GM19351 (cell line): ENCODE results near the gene DAGLB.
"Not testable (repeated sequence)": the region's sequence is repeated elsewhere in the genome, so short reads cannot be mapped to it uniquely, and the experiment has no call there.

Experiments used
- ATAC-seq: cut with Tn5 transposase; IDR thresholded peaks from one replicate; pipeline ENCODE4 v1.9.1; 2021; ENCODE audit warnings: mild to moderate bottlenecking, moderate library complexity; ENCODE audit not compliant: unreplicated experiment

Gene DAGLB

GRCh38 chr7:6461946-6462550, 14.3 kb upstream of the DAGLB start:
- no peak for ATAC-seq

- no peak for ATAC-seq
These were observed 13.3 kb upstream of the DAGLB start for GRCh38 chr7:6460990-6461584.

GRCh38 chr7:6460303-6460702, 12.5 kb upstream of the DAGLB start:
- ATAC-seq = no peak

- not testable (repeated sequence) for ATAC-seq
These were observed 10.9 kb upstream of the DAGLB start for GRCh38 chr7:6458676-6459075.

GRCh38 chr7:6453734-6454133, 6.0 kb upstream of the DAGLB start:
- no peak for ATAC-seq

- ATAC-seq = no peak
These were observed 3.5 kb upstream of the DAGLB start for GRCh38 chr7:6451224-6451705.

GRCh38 chr7:6450591-6450990, 2.8 kb upstream of the DAGLB start:
- ATAC-seq = not testable (repeated sequence)

- not testable (repeated sequence) for ATAC-seq
These were observed 2.1 kb upstream of the DAGLB start for GRCh38 chr7:6449884-6450283.

- no peak for ATAC-seq
These were observed 1.3 kb upstream of the DAGLB start for GRCh38 chr7:6448943-6449543.

- peak; percentile 27 for ATAC-seq
These were observed 745 bp downstream of the DAGLB start for GRCh38 chr7:6446838-6447580.

GRCh38 chr7:6444516-6445269, 3.1 kb downstream of the DAGLB start:
- ATAC-seq = no peak

GRCh38 chr7:6443372-6443941, 4.3 kb downstream of the DAGLB start:
- no peak for ATAC-seq

- no peak for ATAC-seq
These were observed 5.6 kb downstream of the DAGLB start for GRCh38 chr7:6442114-6442513.

- no peak for ATAC-seq
These were observed 7.4 kb downstream of the DAGLB start for GRCh38 chr7:6440381-6440780.

- no peak for ATAC-seq
These were observed 9.3 kb downstream of the DAGLB start for GRCh38 chr7:6438427-6438826.

- ATAC-seq = no peak
These were observed 10.5 kb downstream of the DAGLB start for GRCh38 chr7:6437251-6437650.

- ATAC-seq = no peak
These were observed 11.4 kb downstream of the DAGLB start for GRCh38 chr7:6436385-6436685.

GRCh38 chr7:6435486-6436384, 12.0 kb downstream of the DAGLB start:
- ATAC-seq = peak; percentile 83

- ATAC-seq = no peak
These were observed 13.8 kb downstream of the DAGLB start for GRCh38 chr7:6433784-6434615.
